ENCODE measurements around the gene SYT9.

DNA sequence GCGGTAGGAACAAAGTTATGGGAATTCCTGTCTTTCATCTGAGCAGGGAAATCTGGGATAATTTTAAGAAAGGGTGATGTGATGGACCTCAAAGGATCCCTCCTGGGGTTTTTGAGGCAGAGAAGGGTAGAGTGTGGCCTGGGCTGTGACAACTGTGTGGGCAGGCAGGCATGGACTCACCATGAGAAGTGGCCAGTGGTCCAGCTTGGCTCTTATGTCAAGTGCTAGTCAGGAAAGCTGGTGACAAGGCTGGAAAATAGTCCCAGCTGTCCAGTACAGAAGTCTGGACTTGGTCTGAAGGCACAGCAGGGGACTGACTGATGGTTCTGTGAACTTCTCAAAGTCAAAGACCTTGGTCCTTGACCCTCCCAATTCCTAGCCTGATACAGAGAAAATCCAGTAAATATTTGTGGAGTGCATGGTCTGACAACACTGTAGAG lies 263.8 kb downstream of the SYT9 start:
- TF ChIP-seq, protein P1, sequence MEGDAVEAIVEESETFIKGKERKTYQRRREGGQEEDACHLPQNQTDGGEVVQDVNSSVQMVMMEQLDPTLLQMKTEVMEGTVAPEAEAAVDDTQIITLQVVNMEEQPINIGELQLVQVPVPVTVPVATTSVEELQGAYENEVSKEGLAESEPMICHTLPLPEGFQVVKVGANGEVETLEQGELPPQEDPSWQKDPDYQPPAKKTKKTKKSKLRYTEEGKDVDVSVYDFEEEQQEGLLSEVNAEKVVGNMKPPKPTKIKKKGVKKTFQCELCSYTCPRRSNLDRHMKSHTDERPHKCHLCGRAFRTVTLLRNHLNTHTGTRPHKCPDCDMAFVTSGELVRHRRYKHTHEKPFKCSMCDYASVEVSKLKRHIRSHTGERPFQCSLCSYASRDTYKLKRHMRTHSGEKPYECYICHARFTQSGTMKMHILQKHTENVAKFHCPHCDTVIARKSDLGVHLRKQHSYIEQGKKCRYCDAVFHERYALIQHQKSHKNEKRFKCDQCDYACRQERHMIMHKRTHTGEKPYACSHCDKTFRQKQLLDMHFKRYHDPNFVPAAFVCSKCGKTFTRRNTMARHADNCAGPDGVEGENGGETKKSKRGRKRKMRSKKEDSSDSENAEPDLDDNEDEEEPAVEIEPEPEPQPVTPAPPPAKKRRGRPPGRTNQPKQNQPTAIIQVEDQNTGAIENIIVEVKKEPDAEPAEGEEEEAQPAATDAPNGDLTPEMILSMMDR (IDR thresholded peaks at IDR 0.05): no peak
- no peak for TF ChIP-seq POLR2A (IDR thresholded peaks at IDR 0.05)
